SK-N-SH treated with all-trans-retinoic acid at 6 μM for 48 hours (cell line): Measurements from ENCODE around the gene FASN.

Source experiments
- ATAC-seq: fragments of 200-7000 bp; cut with Tn5 transposase; 3 replicates; pipeline ENCODE4 v1.9.1; 2020; ENCODE audit warnings: mild to moderate bottlenecking, moderate library complexity
- ARNTL ChIP-seq: fragments of 450-650 bp; formaldehyde crosslinking; IDR thresholded peaks from 2 replicates; pipeline ENCODE4 v1.5.0; 2020; ENCODE audit warnings: low read depth, mild to moderate bottlenecking, moderate library complexity, borderline replicate concordance
- BACH2 ChIP-seq: fragments of 250-450 bp; sonication (Bioruptor Pico); IDR thresholded peaks from 2 replicates; pipeline ENCODE4 v1.9.0; 2021; ENCODE audit warnings: mild to moderate bottlenecking, borderline replicate concordance
- CSRNP3 ChIP-seq: fragments of 250-450 bp; sonication (Bioruptor Pico); IDR thresholded peaks from 2 replicates; pipeline ENCODE4 v1.5.1; 2021; ENCODE audit warnings: mild to moderate bottlenecking, moderate library complexity
- ESRRG ChIP-seq: fragments of 250-450 bp; sonication (Bioruptor Pico); IDR thresholded peaks from 2 replicates; pipeline ENCODE4 v1.6.1; 2021; ENCODE audit warnings: mild to moderate bottlenecking
- ISL1 ChIP-seq: fragments of 250-450 bp; sonication (Bioruptor Pico); IDR thresholded peaks from 2 replicates; pipeline ENCODE4 v2.1.2; 2022; ENCODE audit warnings: mild to moderate bottlenecking, moderate library complexity
- OSR1 ChIP-seq: fragments of 250-450 bp; sonication (Bioruptor Pico); IDR thresholded peaks from 2 replicates; pipeline ENCODE4 v1.8.0; 2022; ENCODE audit warnings: moderate library complexity, mild to moderate bottlenecking, inconsistent platforms
- PPARA ChIP-seq: fragments of 250-450 bp; sonication (Bioruptor Pico); IDR thresholded peaks from 2 replicates; pipeline ENCODE4 v1.5.0; 2020; ENCODE audit warnings: mild to moderate bottlenecking, borderline replicate concordance
- RARB ChIP-seq: fragments of 250-450 bp; sonication (Bioruptor Pico); IDR thresholded peaks from 2 replicates; pipeline ENCODE4 v1.8.0; 2021; ENCODE audit warnings: mild to moderate bottlenecking, moderate library complexity
- SNAI2 ChIP-seq: fragments of 250-450 bp; sonication (Bioruptor Pico); IDR thresholded peaks from 2 replicates; pipeline ENCODE4 v1.5.0; 2020; ENCODE audit warnings: mild to moderate bottlenecking, moderate library complexity
- TCF4 ChIP-seq: fragments of 250-450 bp; sonication (Bioruptor Pico); IDR thresholded peaks from 2 replicates; pipeline ENCODE4 v1.8.0; 2021; ENCODE audit warnings: mild to moderate bottlenecking, moderate library complexity, borderline replicate concordance
- TOX ChIP-seq: fragments of 250-450 bp; sonication (Bioruptor Pico); IDR thresholded peaks from 2 replicates; pipeline ENCODE4 v1.8.0; 2021; ENCODE audit warnings: mild to moderate bottlenecking, moderate library complexity, borderline replicate concordance
- TSHZ2 ChIP-seq: fragments of 250-450 bp; sonication (Bioruptor Pico); IDR thresholded peaks from 2 replicates; pipeline ENCODE4 v1.5.0; 2020; ENCODE audit warnings: mild to moderate bottlenecking, moderate library complexity
- ZC3H10 ChIP-seq: fragments of 250-450 bp; sonication (Bioruptor Pico); IDR thresholded peaks from 2 replicates; pipeline ENCODE4 v1.5.1; 2021; ENCODE audit warnings: mild to moderate bottlenecking, moderate library complexity
- ZFP3 ChIP-seq: fragments of 250-450 bp; sonication (Bioruptor Pico); IDR thresholded peaks from 2 replicates; pipeline ENCODE4 v1.5.0; 2020; ENCODE audit warnings: mild to moderate bottlenecking, moderate library complexity
- ZFP30 ChIP-seq: fragments of 450-650 bp; formaldehyde crosslinking; IDR thresholded peaks from 2 replicates; pipeline ENCODE4 v1.5.0; 2022; ENCODE audit warnings: mild to moderate bottlenecking, moderate library complexity
- ZNF8 ChIP-seq: fragments of 450-650 bp; formaldehyde crosslinking; IDR thresholded peaks from 2 replicates; pipeline ENCODE4 v1.5.0; 2020; ENCODE audit warnings: mild to moderate bottlenecking, moderate library complexity
- TF ChIP-seq, protein P1 (sequence below): fragments of 250-450 bp; sonication (Bioruptor Pico); IDR thresholded peaks from 2 replicates; pipeline ENCODE4 v1.8.0; 2020; ENCODE audit warnings: mild to moderate bottlenecking, moderate library complexity, borderline replicate concordance
- TF ChIP-seq, protein P2 (sequence below): fragments of 250-450 bp; sonication (Bioruptor Pico); IDR thresholded peaks from 2 replicates; pipeline ENCODE4 v1.5.1; 2020; ENCODE audit warnings: low read depth, mild to moderate bottlenecking, moderate library complexity

The FASN gene

DNA sequence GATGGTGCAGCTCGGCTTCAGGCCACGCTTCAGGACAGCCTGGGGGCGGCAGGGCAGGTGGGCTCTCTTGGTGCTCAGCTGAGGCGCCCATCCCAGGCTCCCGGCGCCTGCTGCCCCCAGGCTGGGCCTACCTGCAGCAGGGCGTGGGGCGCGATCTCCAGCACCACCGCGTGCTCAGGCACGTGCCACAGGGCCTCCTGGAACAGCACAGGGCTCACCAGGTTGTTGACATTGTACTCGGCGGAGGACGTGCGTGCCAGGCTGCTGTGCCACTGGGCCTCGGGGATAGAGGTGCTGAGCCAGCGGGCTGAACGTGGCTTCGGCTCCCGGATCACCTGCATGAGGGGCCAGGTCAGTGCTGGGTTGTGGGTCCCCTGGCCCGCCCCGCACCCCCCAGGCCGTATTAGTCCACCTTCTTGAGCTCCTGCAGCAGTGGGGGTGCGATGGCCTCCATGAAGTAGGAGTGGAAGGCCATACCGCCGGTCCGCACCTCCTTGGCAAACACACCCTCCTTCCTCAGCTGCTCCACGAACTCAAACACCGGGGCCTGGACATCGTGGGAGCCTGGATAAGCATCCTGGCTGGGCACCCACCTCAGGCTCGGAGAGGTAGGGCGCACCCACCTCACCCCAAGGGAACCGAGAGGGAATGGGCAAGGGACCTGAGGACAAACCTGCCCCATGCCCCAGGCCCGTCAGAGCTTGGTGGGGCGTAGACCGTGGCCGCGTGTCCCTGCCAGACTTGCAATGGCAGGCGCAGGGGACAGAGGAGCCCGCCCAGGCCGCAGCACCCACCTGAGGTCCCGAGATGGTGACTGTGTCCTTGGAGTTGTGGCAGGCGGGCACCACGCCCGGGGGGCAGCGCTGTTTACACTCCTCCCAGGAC, 9.0 kb downstream of the FASN start (continued):
- TF ChIP-seq, protein P1, sequence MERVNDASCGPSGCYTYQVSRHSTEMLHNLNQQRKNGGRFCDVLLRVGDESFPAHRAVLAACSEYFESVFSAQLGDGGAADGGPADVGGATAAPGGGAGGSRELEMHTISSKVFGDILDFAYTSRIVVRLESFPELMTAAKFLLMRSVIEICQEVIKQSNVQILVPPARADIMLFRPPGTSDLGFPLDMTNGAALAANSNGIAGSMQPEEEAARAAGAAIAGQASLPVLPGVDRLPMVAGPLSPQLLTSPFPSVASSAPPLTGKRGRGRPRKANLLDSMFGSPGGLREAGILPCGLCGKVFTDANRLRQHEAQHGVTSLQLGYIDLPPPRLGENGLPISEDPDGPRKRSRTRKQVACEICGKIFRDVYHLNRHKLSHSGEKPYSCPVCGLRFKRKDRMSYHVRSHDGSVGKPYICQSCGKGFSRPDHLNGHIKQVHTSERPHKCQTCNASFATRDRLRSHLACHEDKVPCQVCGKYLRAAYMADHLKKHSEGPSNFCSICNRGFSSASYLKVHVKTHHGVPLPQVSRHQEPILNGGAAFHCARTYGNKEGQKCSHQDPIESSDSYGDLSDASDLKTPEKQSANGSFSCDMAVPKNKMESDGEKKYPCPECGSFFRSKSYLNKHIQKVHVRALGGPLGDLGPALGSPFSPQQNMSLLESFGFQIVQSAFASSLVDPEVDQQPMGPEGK, result no peak

GRCh38 chr17:82087961-82088837, 9.8 kb downstream of the FASN start:
- no peak for ATAC-seq
- TF ChIP-seq ZFP30 (CRISPR knock-in tag) (no peak), ISL1 (CRISPR knock-in tag) (no peak), SNAI2 (no peak), ZNF8 (CRISPR knock-in tag) (no peak), ZC3H10 (CRISPR knock-in tag) (no peak), ARNTL (CRISPR knock-in tag) (no peak)

DNA sequence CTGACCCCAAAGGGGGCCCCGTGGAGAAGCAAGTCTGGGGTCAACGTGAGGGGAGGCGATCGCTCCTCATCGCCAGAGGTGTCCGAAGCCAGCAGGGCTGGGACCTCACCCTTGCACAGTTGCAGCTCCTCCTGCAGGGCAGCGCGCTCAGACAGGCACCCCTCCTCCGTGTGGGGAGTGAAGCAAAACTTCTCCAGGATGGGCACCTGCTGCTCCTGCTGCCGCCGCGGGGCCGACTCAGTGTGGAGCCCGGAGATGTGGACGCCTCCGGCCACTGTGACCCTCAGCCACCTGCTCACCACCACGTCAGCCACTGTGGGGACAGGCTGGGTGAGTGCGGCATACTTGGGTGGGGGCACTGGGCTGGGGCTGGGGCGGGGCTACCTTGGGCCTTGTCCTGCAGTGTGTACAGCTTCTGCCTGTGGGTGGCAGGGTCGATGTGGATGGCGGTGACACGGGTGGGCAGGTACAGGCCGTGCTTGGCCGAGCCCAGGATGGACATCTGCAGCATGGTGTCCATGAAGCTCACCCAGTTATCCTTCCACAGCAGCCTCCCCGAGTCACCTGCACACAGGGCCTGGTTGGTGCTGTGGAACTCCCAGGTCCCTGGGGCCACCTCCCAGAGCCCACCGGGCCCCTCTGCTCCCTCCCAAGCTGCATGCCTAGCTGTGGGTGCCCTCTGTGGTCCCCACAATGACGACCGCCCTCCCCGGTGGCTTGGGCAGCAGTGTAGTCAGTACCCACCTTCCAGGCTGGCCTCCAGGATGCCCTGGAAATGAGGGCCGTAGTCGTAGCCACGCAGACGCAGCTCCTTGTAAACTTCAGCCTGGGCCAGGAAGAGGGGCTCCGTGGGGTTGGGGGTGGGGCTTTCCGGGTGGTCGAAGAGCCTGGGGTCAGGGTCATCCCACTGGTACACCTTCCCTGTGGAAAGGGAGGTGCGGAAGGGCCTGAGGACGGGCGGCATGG, 10.8 kb downstream of the FASN start:
- no peak for ATAC-seq
- TF ChIP-seq ZFP3 (CRISPR knock-in tag) (no peak), ZNF8 (CRISPR knock-in tag) (no peak), BACH2 (no peak), OSR1 (no peak), PPARA (no peak), SNAI2 (no peak), TSHZ2 (CRISPR knock-in tag) (no peak)

DNA sequence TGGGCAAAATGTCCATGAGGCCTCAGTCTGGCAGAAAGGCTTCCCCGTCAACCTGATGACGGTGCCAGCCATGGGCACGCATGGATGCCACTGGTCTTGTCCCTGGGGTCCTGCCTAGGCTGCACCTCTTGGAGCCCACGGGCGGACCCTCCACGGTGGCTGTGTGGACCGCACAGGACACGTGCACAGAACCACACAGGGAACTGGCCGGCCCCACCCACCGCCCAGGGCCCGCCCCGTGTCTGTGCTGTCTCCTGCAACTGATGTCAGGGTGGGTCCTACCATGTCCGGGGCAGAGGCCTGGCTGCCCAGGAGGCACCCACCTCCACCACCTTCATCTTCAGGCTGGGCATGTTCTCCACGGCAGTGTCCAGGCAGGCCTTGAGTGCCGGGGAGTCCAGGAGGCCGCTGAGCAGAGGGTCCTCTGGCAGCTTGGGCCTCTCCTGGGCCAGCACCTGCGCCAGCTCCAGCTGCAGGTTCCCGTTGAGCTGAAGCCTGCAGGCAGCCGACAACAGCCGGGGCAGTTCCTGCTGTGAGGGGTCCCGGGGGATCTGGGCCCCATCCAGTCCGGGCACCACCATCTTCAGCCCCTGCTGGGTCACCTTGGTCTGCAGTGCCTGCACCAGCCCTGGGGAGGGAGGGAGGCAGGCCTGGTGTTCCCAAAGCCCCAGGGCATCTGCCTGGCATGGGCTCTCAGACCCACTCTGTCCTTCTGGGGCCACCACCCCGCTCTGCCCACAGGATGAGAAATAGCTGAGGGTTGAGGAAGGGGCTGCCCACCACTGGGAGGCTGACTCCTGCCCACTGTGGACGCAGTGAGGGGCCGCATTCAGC, 11.9 kb downstream of the FASN start:
- TF ChIP-seq ESRRG (CRISPR knock-in tag) (no peak), TCF4 (no peak), ZFP30 (CRISPR knock-in tag) (no peak), RARB (no peak), TOX (CRISPR knock-in tag) (no peak), CSRNP3 (CRISPR knock-in tag) (no peak), PPARA (no peak)
- TF ChIP-seq, protein P2, sequence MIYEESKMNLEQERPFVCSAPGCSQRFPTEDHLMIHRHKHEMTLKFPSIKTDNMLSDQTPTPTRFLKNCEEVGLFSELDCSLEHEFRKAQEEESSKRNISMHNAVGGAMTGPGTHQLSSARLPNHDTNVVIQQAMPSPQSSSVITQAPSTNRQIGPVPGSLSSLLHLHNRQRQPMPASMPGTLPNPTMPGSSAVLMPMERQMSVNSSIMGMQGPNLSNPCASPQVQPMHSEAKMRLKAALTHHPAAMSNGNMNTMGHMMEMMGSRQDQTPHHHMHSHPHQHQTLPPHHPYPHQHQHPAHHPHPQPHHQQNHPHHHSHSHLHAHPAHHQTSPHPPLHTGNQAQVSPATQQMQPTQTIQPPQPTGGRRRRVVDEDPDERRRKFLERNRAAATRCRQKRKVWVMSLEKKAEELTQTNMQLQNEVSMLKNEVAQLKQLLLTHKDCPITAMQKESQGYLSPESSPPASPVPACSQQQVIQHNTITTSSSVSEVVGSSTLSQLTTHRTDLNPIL (CRISPR knock-in tag), result no peak
- TF ChIP-seq, protein P1, result no peak
- TF ChIP-seq, all 23 proteins: peak for 0
- no peak for ATAC-seq
